ENCODE results near the gene GCNT2.

The GCNT2 gene

GRCh38 chr6:10545482-10545881 is 24.3 kb downstream of the GCNT2 start:
- no peak for TF ChIP-seq CTCF (IDR thresholded peaks at IDR 0.05; ENCODE audit: low read depth, low read length)

GRCh38 chr6:10547809-10548208 is 26.7 kb downstream of the GCNT2 start:
- Histone ChIP-seq H3K27me3 (no peaks in the 10 kb centered on the region), H3K9me3 (no peaks in the 10 kb centered on the region), H3K36me3 (no peaks in the 10 kb centered on the region), H3K4me3 (ENCODE audit: low read depth, low read length) (no peak overlapping the region), H3K4me1 (no peaks in the 10 kb centered on the region)
- no peak for DNase-seq
- no peak for TF ChIP-seq CTCF (IDR thresholded peaks at IDR 0.05; ENCODE audit: low read depth, low read length)

More at GRCh38 chr6:10545482-10545881, 24.3 kb downstream of the GCNT2 start:
- Histone ChIP-seq H3K27me3 (no peaks in the 10 kb centered on the region), H3K4me1 (no peaks in the 10 kb centered on the region), H3K36me3 (no peaks in the 10 kb centered on the region), H3K4me3 (ENCODE audit: low read depth, low read length) (no peak overlapping the region), H3K9me3 (no peaks in the 10 kb centered on the region)
- no peak for DNase-seq

- DNase-seq, result no peak
- no peak overlapping the region for H3K4me3 ChIP-seq (ENCODE audit: low read depth, low read length)
- no peaks in the 10 kb centered on the region for H3K9me3 ChIP-seq
- no peaks in the 10 kb centered on the region for H3K36me3 ChIP-seq
- H3K27me3 ChIP-seq, result peaks cover 6% of the 10 kb centered on the region
- no peak for TF ChIP-seq CTCF (IDR thresholded peaks at IDR 0.05; ENCODE audit: low read depth, low read length)
- no peaks in the 10 kb centered on the region for H3K4me1 ChIP-seq
Observed at GRCh38 chr6:10550764-10551163, 29.6 kb downstream of the GCNT2 start.

GRCh38 chr6:10552270-10552810 is 31.2 kb downstream of the GCNT2 start:
- Histone ChIP-seq H3K9me3 (no peaks in the 10 kb centered on the region), H3K27me3 (peaks cover 19% of the 10 kb centered on the region), H3K4me1 (no peaks in the 10 kb centered on the region), H3K4me3 (ENCODE audit: low read depth, low read length) (no peak overlapping the region), H3K36me3 (no peaks in the 10 kb centered on the region)
- DNase-seq, result no peak
- TF ChIP-seq CTCF (IDR thresholded peaks at IDR 0.05; ENCODE audit: low read depth, low read length), result no peak

- Histone ChIP-seq H3K9me3 (no peaks in the 10 kb centered on the region), H3K4me1 (no peaks in the 10 kb centered on the region), H3K27me3 (peaks cover 19% of the 10 kb centered on the region), H3K4me3 (ENCODE audit: low read depth, low read length) (no peak overlapping the region), H3K36me3 (no peaks in the 10 kb centered on the region)
- TF ChIP-seq CTCF (IDR thresholded peaks at IDR 0.05; ENCODE audit: low read depth, low read length), result no peak
- DNase-seq, result no peak
Observed at GRCh38 chr6:10553871-10554270, 32.7 kb downstream of the GCNT2 start.

GRCh38 chr6:10554826-10555225 is 33.7 kb downstream of the GCNT2 start:
- TF ChIP-seq CTCF (IDR thresholded peaks at IDR 0.05; ENCODE audit: low read depth, low read length), result no peak
- H3K4me3 ChIP-seq (ENCODE audit: low read depth, low read length), result no peak overlapping the region

More at GRCh38 chr6:10554826-10555225, 33.7 kb downstream of the GCNT2 start:
- Histone ChIP-seq H3K4me1 (no peaks in the 10 kb centered on the region), H3K36me3 (no peaks in the 10 kb centered on the region), H3K27me3 (peaks cover 19% of the 10 kb centered on the region), H3K9me3 (no peaks in the 10 kb centered on the region)
- DNase-seq, result no peak
